Left lung (tissue), 10 donors: ENCODE results near the gene CABLES1. TPM values are rescaled to one million over a fixed set of nuclear protein-coding genes. Genes with fewer than 3 reads are reported as not detected.

Experiments
- ATAC-seq: fragments of 200-7000 bp; cut with Tn5 transposase; one replicate; pipeline ENCODE4 v1.9.1; 2020; ENCODE audit warnings: moderate library complexity
- DNase-seq, 4 donors: peaks; one replicate each; pipeline ENCODE4 v3.0.0-alpha.2; 2013 to 2020
- H3K27ac ChIP-seq, 2 donors: fragments of 200-600 bp; sonication (generic) in 1 of 2; one replicate each; pipeline versions ENCODE4 v1.5.0 to v1.8.0; 2020 to 2021
- H3K27me3 ChIP-seq, 2 donors: fragments of 200-600 bp; sonication (generic) in 1 of 2; one replicate each; pipeline versions ENCODE4 v1.5.0 to v1.8.0; 2020 to 2021
- H3K36me3 ChIP-seq, 2 donors: fragments of 200-600 bp; sonication (generic) in 1 of 2; one replicate each; pipeline versions ENCODE4 v1.5.0 to v1.8.0; 2020 to 2021
- H3K4me1 ChIP-seq, 2 donors: fragments of 200-600 bp; one replicate each; pipeline ENCODE4 v1.8.0; 2021
- H3K4me3 ChIP-seq, 2 donors: fragments of 200-600 bp; sonication (generic) in 1 of 2; one replicate each; pipeline versions ENCODE4 v1.5.0 to v1.8.0; 2020 to 2021; ENCODE audit warnings: mild to moderate bottlenecking in 1 of 2
- H3K9me3 ChIP-seq, 2 donors: fragments of 200-600 bp; sonication (generic) in 1 of 2; one replicate each; pipeline versions ENCODE4 v1.5.0 to v1.8.0; 2020 to 2021
- intact Hi-C, 2 donors: fragments of 100-400 bp; cut with DNase I; formaldehyde crosslinking; loops; one replicate each; pipeline versions ENCODE4 v1.11.2 to v1.14.2; 2022
- polyA plus RNA-seq, 6 donors: library from polyadenylated mRNA; unstranded; fragments of 120-200 nt; gene quantifications; one replicate each; pipeline ENCODE4 v1.2.1, GENCODE V29; 2013; ENCODE audit not compliant: insufficient read length in 6 of 6
- total RNA-seq, 2 donors: library from RNA; stranded (reverse); fragmentation: NEBNext Ultra II Directional; extraction: Animal tissue kit (Norgen Biotek cat#: 25700); gene quantifications; one replicate each; pipeline ENCODE4 v1.2.1, GENCODE V29; 2021
- TF ChIP-seq, protein P1 (sequence below), 2 donors: fragments of 200-600 bp; sonication (generic) in 1 of 2; IDR thresholded peaks; one replicate each; pipeline versions ENCODE4 v1.5.0 to v1.8.0; 2021; ENCODE audit warnings: antibody characterized with exemption in 2 of 2
- donor health status: DM: no; HTN: yes; CAD: no.
- donor health status: DM: no; HTN: no; CAD: no.

The CABLES1 gene
- total and polyA plus RNA-seq, 8 donors, result 21.9 to 84.5 (median 71.6) TPM

DNA sequence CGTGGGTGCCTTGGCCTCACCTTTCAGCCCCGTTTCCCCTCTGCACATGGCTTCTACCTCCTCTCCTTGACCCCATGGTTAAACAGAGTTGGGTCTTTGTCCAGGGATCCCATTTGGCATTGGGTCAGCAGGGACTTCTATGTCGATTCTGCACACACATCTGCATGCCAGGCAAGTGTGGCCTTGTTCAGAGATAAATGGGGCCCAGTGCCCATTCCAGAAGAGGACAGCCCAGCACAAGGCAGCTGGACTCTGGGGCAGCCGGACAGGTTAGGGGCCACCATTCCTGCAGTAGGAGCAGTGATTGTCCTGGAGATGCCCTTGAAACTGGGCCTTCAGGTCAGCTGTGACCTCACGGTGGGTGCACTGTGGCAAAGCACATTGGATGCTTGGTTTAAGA lies 13.1 kb downstream of the CABLES1 start:
- ATAC-seq (no peak), DNase-seq (no peak)
- Histone ChIP-seq H3K9me3 (no peaks in the 10 kb centered on the region), H3K27me3 (no peaks in the 10 kb centered on the region), H3K27ac (no peak overlapping the region), H3K4me3 (no peak overlapping the region), H3K36me3 (no peaks in the 10 kb centered on the region), H3K4me1 (peaks cover 9 to 13% of the 10 kb centered on the region in 2 donors)
- intact Hi-C loops, result no loop called here
- TF ChIP-seq, protein P1, sequence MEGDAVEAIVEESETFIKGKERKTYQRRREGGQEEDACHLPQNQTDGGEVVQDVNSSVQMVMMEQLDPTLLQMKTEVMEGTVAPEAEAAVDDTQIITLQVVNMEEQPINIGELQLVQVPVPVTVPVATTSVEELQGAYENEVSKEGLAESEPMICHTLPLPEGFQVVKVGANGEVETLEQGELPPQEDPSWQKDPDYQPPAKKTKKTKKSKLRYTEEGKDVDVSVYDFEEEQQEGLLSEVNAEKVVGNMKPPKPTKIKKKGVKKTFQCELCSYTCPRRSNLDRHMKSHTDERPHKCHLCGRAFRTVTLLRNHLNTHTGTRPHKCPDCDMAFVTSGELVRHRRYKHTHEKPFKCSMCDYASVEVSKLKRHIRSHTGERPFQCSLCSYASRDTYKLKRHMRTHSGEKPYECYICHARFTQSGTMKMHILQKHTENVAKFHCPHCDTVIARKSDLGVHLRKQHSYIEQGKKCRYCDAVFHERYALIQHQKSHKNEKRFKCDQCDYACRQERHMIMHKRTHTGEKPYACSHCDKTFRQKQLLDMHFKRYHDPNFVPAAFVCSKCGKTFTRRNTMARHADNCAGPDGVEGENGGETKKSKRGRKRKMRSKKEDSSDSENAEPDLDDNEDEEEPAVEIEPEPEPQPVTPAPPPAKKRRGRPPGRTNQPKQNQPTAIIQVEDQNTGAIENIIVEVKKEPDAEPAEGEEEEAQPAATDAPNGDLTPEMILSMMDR (IDR thresholded peaks at IDR 0.05), result no peak

DNA sequence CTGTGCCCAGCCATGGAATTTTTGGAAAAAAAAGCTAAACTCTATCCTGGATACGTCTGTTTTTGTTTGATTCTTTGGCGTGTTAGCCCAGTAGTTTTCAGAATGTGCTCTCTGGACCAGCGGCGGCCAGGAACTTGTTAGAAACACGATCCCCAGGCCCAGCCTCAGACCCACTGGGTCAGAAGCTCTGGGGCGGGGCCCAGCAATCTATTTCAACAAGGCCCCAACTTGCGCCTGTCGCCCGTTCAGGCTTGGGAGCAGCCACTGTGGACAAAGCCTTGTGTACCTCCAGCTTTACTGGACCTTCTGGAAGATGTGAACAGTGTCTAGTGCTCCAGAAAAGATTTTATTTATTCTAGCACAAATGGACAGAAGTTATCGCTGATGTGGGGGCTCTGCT lies 14.3 kb downstream of the CABLES1 start:
- TF ChIP-seq, protein P1 (IDR thresholded peaks at IDR 0.05), result no peak
- intact Hi-C loops, result no loop called here
- peaks cover 0 to under 1% of the 10 kb centered on the region in 2 donors for H3K4me1 ChIP-seq

DNA sequence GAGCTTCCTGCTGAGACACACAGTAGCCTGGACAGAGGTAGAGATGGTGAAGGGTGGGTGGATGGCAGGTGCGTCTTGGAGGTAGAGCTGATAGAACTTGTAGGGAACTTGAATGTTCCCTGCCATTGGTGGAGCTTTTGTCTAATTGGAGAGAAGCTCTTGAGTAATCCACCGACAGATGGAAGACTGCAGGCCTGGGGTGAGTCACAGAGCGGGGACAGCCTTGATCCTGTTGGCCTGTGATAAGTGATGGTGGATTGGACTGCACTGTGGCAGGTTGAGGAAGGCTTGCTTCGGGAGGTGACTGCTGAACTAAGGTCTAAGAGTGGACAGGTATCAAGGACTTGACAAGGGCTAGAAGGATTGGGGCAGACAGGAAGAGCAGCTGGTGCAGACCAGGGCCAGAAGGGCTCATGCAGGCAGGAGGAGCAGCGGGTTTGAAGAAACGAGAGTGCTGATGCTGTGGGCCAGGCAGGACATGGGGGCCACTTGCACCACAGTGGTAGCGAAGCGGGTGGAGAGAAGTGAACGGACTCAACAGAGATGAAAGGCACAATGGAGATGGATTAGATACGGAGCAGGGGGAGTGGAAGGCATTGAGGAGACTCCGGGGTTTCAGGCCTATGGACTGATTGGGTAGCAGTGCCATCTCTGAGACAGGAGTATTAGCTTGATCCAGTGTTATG lies 16.3 kb downstream of the CABLES1 start:
- Histone ChIP-seq H3K9me3 (no peaks in the 10 kb centered on the region), H3K27me3 (no peaks in the 10 kb centered on the region), H3K27ac (no peak overlapping the region), H3K36me3 (no peaks in the 10 kb centered on the region), H3K4me1 (peaks cover 0 to 7% of the 10 kb centered on the region in 2 donors), H3K4me3 (no peak overlapping the region)
- intact Hi-C loops, result no loop called here
- ATAC-seq (no peak), DNase-seq (no peak)
- TF ChIP-seq, protein P1 (IDR thresholded peaks at IDR 0.05), result no peak

More for the DNA sequence above, 14.3 kb downstream of the CABLES1 start:
- no peak for DNase-seq
- Histone ChIP-seq H3K36me3 (no peaks in the 10 kb centered on the region), H3K27me3 (no peaks in the 10 kb centered on the region), H3K27ac (no peak overlapping the region), H3K9me3 (no peaks in the 10 kb centered on the region), H3K4me3 (no peak overlapping the region)
- no peak for ATAC-seq

DNA sequence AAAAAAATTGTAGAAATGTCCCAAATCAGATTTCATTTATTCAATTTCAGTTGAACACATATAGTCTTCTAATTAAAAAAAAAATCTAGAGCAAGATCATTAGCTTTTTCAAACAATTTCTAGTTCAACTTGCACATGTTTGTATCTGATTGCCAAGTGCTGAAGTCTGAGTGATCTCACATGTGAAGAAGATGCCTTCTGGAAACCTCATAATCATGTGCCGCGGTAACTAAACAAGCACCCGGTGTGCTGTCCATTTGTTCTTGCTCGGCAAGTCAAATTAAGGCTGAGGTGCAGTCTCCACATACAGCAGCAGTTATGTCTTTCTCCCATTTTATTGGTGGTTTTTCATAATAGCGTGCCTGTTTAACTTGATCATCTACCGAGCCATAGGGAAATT lies 18.7 kb downstream of the CABLES1 start:
- intact Hi-C loops, result no loop called here
- DNase-seq (no peak), ATAC-seq (no peak)
- Histone ChIP-seq H3K27me3 (no peaks in the 10 kb centered on the region), H3K4me3 (no peak overlapping the region), H3K36me3 (no peaks in the 10 kb centered on the region), H3K9me3 (no peaks in the 10 kb centered on the region), H3K4me1 (peaks cover 0 to 7% of the 10 kb centered on the region in 2 donors), H3K27ac (no peak overlapping the region)
- TF ChIP-seq, protein P1 (IDR thresholded peaks at IDR 0.05), result no peak

DNA sequence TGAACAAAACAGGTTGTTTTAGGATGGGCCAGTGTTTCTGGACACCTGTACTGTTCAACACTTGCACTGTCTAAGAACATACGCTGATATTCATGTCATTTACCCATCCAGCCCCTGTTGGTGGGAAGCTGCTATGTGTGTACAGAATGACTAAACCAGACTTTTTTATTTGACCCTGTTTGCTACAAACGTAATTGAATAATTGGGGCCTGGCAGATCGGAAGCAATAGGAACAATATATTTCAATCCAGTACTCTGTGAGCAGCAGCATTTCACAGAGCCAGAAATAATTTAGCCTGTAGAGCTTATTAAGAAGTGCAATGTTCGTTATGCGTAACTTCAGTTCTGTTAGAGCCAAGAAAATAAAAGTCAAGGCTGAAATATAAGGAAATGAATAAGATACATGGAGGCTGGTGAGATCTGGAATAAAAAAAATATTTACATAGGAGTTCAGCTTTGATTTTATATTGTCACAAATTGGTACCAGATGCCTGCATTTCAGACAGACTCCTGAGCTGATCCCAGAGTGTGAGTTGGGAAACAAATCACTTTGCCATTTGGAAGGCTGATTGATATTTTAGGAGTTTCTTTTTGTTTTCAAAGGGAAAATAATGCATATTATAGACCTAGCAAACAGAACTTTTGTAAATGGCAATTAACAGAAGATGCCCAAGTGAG lies 19.7 kb downstream of the CABLES1 start:
- H3K36me3 ChIP-seq, result no peaks in the 10 kb centered on the region
- ATAC-seq (no peak), DNase-seq (no peak)
- H3K27me3 ChIP-seq, result no peaks in the 10 kb centered on the region
- TF ChIP-seq, protein P1 (IDR thresholded peaks at IDR 0.05), result no peak
- H3K4me1 ChIP-seq, result peaks cover 0 to 7% of the 10 kb centered on the region in 2 donors
- no peak overlapping the region for H3K27ac ChIP-seq
- no peaks in the 10 kb centered on the region for H3K9me3 ChIP-seq
- H3K4me3 ChIP-seq, result no peak overlapping the region
- intact Hi-C loops, result no loop called here
